ENCODE measurements around the gene ENTPD8. TPM values are rescaled to one million over a fixed set of nuclear protein-coding genes. Genes with fewer than 3 reads are reported as not detected.

Gene ENTPD8
- total RNA-seq, 1 experiment from 2014 or later = not detected

GRCh38 chr9:137392232-137393007 is 48.7 kb downstream of the ENTPD8 start:
- no peak overlapping the region for H3K9ac ChIP-seq (ENCODE audit: low read length)
- no peaks in the 10 kb centered on the region for H3F3A ChIP-seq (ENCODE audit: low read length, unreplicated experiment)
- no peak for ATAC-seq
- ChIA-PET POLR2A (ENCODE audit: unreplicated experiment) (no interaction called here), CTCF (no interaction called here)
- no peak overlapping the region for H3K4me3 ChIP-seq (ENCODE audit: low read length)
- TF ChIP-seq EZH2phosphoT487 (IDR thresholded peaks at IDR 0.05; ENCODE audit: borderline replicate concordance, low read length) = no peak
- TF ChIP-seq EZH2 (IDR thresholded peaks at IDR 0.05; ENCODE audit: low read length, unreplicated experiment) = no peak
- TF ChIP-seq, protein P1, sequence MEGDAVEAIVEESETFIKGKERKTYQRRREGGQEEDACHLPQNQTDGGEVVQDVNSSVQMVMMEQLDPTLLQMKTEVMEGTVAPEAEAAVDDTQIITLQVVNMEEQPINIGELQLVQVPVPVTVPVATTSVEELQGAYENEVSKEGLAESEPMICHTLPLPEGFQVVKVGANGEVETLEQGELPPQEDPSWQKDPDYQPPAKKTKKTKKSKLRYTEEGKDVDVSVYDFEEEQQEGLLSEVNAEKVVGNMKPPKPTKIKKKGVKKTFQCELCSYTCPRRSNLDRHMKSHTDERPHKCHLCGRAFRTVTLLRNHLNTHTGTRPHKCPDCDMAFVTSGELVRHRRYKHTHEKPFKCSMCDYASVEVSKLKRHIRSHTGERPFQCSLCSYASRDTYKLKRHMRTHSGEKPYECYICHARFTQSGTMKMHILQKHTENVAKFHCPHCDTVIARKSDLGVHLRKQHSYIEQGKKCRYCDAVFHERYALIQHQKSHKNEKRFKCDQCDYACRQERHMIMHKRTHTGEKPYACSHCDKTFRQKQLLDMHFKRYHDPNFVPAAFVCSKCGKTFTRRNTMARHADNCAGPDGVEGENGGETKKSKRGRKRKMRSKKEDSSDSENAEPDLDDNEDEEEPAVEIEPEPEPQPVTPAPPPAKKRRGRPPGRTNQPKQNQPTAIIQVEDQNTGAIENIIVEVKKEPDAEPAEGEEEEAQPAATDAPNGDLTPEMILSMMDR (conservative IDR thresholded peaks at IDR 0.05; ENCODE audit: low read depth, low read length) = no peak
- no peaks in the 10 kb centered on the region for H3K4me1 ChIP-seq (ENCODE audit: insufficient read depth, low read length)
- BruUV-seq (replicated peaks) = no TSS peak
- H2AFZ ChIP-seq (ENCODE audit: low read length) = no peak overlapping the region
- H3K36me3 ChIP-seq (ENCODE audit: low read depth, low read length) = no peaks in the 10 kb centered on the region
- no peak overlapping the region for H3K4me2 ChIP-seq (ENCODE audit: low read length)
- no peaks in the 10 kb centered on the region for H3K79me2 ChIP-seq (ENCODE audit: low read length)
- H3K27me3 ChIP-seq (ENCODE audit: low read length) = no peaks in the 10 kb centered on the region
- H3K9me2 ChIP-seq (replicated peaks; ENCODE audit: low read length) = no peaks in the 10 kb centered on the region
- no peak overlapping the region for H3K27ac ChIP-seq (ENCODE audit: low read length)
- H3K9me3 ChIP-seq (ENCODE audit: low read length) = no peaks in the 10 kb centered on the region
- no peak for DNase-seq
- no peaks in the 10 kb centered on the region for H4K20me1 ChIP-seq (ENCODE audit: low read length)
- intact Hi-C loops (cut with micrococcal nuclease) = no loop called here

DNA sequence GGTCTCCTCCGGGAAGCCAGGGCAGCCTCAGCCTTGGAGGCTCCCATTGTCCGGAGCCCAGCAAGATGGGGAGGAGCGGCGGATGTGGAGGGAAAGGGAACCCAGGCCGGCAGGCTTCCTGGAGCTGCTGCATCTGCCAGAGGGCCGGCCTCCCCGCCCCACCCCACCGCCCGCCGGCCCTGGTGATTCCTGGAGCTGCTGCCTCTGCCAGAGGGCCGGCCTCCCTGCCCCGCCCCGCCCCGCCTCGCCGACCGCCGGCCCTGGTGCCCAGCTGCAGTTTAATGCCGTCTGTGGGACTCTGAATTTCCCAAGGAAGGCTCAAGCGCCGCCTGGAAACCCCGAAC is 49.8 kb downstream of the ENTPD8 start:
- Histone ChIP-seq H3K4me2 (ENCODE audit: low read length) (no peak overlapping the region), H3F3A (ENCODE audit: low read length, unreplicated experiment) (no peaks in the 10 kb centered on the region), H3K79me2 (ENCODE audit: low read length) (no peaks in the 10 kb centered on the region), H3K36me3 (ENCODE audit: low read depth, low read length) (no peaks in the 10 kb centered on the region), H3K9me2 (replicated peaks; ENCODE audit: low read length) (no peaks in the 10 kb centered on the region), H3K9me3 (ENCODE audit: low read length) (no peaks in the 10 kb centered on the region), H2AFZ (ENCODE audit: low read length) (no peak overlapping the region), H3K9ac (ENCODE audit: low read length) (no peak overlapping the region), H4K20me1 (ENCODE audit: low read length) (no peaks in the 10 kb centered on the region), H3K4me3 (ENCODE audit: low read length) (no peak overlapping the region), H3K4me1 (ENCODE audit: insufficient read depth, low read length) (no peaks in the 10 kb centered on the region), H3K27ac (ENCODE audit: low read length) (no peak overlapping the region), H3K27me3 (ENCODE audit: low read length) (no peaks in the 10 kb centered on the region)
- ATAC-seq (no peak), DNase-seq (no peak)
- ChIA-PET POLR2A (ENCODE audit: unreplicated experiment) (no interaction called here), CTCF (no interaction called here)
- no TSS peak for BruUV-seq (replicated peaks)
- TF ChIP-seq EZH2phosphoT487 (IDR thresholded peaks at IDR 0.05; ENCODE audit: borderline replicate concordance, low read length) (no peak), EZH2 (IDR thresholded peaks at IDR 0.05; ENCODE audit: low read length, unreplicated experiment) (no peak)
- TF ChIP-seq, protein P1 (conservative IDR thresholded peaks at IDR 0.05; ENCODE audit: low read depth, low read length) = no peak
- intact Hi-C loops (cut with micrococcal nuclease) = no loop called here
